ENCODE data around the gene IPP. TPM values are rescaled to one million over a fixed set of nuclear protein-coding genes. Genes with fewer than 3 reads are reported as not detected.

IPP gene
- total RNA-seq, 5 donors from 2014 or later (not counting 1 experiment from before 2014, with no cell fraction given): 10.0 to 14.8 (median 13.0) TPM

Other genes with a start within 250 kb of the IPP start
- 100 to 1,000 TPM in 3 of 5 donors, 10 to 100 TPM in 2; 59.3 to 156 (median 151) TPM for gene PRDX1, start 228.8 kb downstream of the IPP start, total RNA-seq
- gene AKR1A1, start 199.8 kb downstream of the IPP start, total RNA-seq: 100 to 1,000 TPM in 1 of 5 donors, 10 to 100 TPM in 4; 48.2 to 105 (median 92.9) TPM
- 100 to 1,000 TPM in 2 of 5 donors, 10 to 100 TPM in 3; 64.6 to 145 (median 74.7) TPM for gene NASP, start 166.6 kb downstream of the IPP start, total RNA-seq
- gene CCDC17, start 126.6 kb downstream of the IPP start, total RNA-seq: 1 to 10 TPM; 5.9 to 8.6 (median 7.5) TPM
- 100 to 1,000 TPM; 124 to 155 (median 151) TPM for gene GPBP1L1, start 64.1 kb downstream of the IPP start, total RNA-seq
- 10 to 100 TPM; 11.0 to 19.7 (median 16.5) TPM for gene TMEM69, start 62.5 kb downstream of the IPP start, total RNA-seq
- 1 to 10 TPM; 7.4 to 9.7 (median 7.6) TPM for gene MAST2, start 53.0 kb upstream of the IPP start, total RNA-seq